ENCODE data around the gene ACADS.

Gene ACADS

DNA sequence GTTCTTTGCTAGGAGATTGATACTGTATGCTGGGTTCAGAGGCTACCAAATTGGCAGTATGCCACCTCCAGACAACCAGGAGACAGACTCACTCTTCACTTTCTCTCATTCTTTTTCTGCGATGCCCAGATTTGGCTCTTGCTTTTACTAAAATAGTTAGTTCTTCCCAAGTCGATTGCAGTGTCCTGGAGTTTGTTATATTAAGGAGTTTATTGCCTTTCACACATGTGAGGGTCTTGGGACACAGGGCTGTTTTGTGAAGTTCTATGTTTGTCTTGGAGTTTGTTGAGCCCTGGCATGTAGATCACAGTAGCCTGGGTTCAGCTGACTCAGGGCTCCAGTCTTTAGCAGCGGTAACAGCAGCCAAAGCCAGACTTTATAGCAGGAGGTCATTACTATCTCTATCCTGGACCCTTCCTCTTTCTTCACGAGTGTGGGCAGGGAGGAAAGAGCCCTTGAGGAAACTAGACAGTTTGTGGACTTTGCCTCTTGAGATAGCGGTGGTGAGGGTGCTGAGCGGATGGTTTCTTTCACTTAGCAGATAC lies 37.0 kb upstream of the ACADS start:
- TF ChIP-seq SNAI2 (CRISPR knock-in tag; IDR thresholded peaks at IDR 0.05) (no peak), GLIS3 (CRISPR knock-in tag; IDR thresholded peaks at IDR 0.05) (no peak), CSDC2 (CRISPR knock-in tag; IDR thresholded peaks at IDR 0.05) (no peak), ESRRG (CRISPR knock-in tag; IDR thresholded peaks at IDR 0.05) (no peak), ZFP3 (CRISPR knock-in tag; IDR thresholded peaks at IDR 0.05) (no peak), ZC3H10 (CRISPR knock-in tag; IDR thresholded peaks at IDR 0.05) (no peak), ZFP30 (CRISPR knock-in tag; IDR thresholded peaks at IDR 0.05) (no peak), TOX (CRISPR knock-in tag; IDR thresholded peaks at IDR 0.05; ENCODE audit: borderline replicate concordance) (no peak), RARB (CRISPR knock-in tag; IDR thresholded peaks at IDR 0.05) (no peak), TCF4 (CRISPR knock-in tag; IDR thresholded peaks at IDR 0.05; ENCODE audit: borderline replicate concordance) (no peak), BACH2 (CRISPR knock-in tag; IDR thresholded peaks at IDR 0.05; ENCODE audit: borderline replicate concordance) (no peak), PPARA (CRISPR knock-in tag; IDR thresholded peaks at IDR 0.05; ENCODE audit: borderline replicate concordance) (no peak), ZNF8 (CRISPR knock-in tag; IDR thresholded peaks at IDR 0.05) (no peak), ARNTL (CRISPR knock-in tag; IDR thresholded peaks at IDR 0.05; ENCODE audit: borderline replicate concordance, low read depth) (no peak), ISL1 (CRISPR knock-in tag; IDR thresholded peaks at IDR 0.05) (no peak), OSR1 (CRISPR knock-in tag; IDR thresholded peaks at IDR 0.05) (no peak), ZNF565 (CRISPR knock-in tag; conservative IDR thresholded peaks at IDR 0.05; ENCODE audit: low read depth) (no peak)
- TF ChIP-seq, protein P1, sequence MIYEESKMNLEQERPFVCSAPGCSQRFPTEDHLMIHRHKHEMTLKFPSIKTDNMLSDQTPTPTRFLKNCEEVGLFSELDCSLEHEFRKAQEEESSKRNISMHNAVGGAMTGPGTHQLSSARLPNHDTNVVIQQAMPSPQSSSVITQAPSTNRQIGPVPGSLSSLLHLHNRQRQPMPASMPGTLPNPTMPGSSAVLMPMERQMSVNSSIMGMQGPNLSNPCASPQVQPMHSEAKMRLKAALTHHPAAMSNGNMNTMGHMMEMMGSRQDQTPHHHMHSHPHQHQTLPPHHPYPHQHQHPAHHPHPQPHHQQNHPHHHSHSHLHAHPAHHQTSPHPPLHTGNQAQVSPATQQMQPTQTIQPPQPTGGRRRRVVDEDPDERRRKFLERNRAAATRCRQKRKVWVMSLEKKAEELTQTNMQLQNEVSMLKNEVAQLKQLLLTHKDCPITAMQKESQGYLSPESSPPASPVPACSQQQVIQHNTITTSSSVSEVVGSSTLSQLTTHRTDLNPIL (CRISPR knock-in tag; IDR thresholded peaks at IDR 0.05; ENCODE audit: low read depth): no peak
- TF ChIP-seq, protein P2, sequence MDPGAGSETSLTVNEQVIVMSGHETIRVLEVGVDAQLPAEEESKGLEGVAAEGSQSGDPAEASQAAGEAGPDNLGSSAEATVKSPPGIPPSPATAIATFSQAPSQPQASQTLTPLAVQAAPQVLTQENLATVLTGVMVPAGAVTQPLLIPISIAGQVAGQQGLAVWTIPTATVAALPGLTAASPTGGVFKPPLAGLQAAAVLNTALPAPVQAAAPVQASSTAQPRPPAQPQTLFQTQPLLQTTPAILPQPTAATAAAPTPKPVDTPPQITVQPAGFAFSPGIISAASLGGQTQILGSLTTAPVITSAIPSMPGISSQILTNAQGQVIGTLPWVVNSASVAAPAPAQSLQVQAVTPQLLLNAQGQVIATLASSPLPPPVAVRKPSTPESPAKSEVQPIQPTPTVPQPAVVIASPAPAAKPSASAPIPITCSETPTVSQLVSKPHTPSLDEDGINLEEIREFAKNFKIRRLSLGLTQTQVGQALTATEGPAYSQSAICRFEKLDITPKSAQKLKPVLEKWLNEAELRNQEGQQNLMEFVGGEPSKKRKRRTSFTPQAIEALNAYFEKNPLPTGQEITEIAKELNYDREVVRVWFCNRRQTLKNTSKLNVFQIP (CRISPR knock-in tag; IDR thresholded peaks at IDR 0.05; ENCODE audit: borderline replicate concordance, low read depth): no peak
- TF ChIP-seq, protein P3, sequence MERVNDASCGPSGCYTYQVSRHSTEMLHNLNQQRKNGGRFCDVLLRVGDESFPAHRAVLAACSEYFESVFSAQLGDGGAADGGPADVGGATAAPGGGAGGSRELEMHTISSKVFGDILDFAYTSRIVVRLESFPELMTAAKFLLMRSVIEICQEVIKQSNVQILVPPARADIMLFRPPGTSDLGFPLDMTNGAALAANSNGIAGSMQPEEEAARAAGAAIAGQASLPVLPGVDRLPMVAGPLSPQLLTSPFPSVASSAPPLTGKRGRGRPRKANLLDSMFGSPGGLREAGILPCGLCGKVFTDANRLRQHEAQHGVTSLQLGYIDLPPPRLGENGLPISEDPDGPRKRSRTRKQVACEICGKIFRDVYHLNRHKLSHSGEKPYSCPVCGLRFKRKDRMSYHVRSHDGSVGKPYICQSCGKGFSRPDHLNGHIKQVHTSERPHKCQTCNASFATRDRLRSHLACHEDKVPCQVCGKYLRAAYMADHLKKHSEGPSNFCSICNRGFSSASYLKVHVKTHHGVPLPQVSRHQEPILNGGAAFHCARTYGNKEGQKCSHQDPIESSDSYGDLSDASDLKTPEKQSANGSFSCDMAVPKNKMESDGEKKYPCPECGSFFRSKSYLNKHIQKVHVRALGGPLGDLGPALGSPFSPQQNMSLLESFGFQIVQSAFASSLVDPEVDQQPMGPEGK (CRISPR knock-in tag; IDR thresholded peaks at IDR 0.05; ENCODE audit: borderline replicate concordance): no peak
- no peak for ATAC-seq

DNA sequence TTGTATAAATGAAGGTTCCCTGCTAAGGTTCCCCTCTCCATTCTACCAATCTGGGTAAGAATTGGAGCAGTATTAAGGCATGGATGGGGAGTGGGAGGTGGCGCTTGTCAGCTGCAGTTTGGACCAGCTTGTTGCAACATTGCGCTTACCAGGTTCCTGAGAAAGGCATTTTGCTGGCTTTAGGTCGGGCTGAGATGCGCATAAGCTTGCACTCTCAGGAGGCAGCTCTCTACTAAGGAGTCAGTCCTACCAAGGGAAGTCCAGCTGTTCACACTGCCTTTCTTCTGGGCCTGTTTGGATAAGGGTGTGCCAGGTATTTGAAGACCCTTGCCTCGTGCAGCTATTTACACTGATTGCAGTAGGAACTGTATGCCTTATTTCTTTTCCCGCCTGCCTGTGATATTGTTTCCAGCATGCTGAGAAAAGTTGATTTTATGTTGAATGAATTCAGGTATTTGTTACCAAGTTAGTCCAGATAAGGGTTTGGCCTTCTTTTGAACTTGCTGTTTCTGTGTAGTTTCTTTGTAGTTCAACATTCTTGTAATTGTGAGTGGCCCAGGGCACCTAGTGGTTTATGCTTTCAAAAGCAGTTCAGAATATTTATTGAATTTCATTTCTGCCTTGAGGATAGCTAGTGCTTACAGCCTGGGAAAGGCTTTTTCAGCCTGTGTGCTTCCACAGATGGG lies 36.1 kb upstream of the ACADS start:
- TF ChIP-seq, protein P3 (CRISPR knock-in tag; IDR thresholded peaks at IDR 0.05; ENCODE audit: borderline replicate concordance): no peak
- TF ChIP-seq RARB (CRISPR knock-in tag; IDR thresholded peaks at IDR 0.05) (no peak), ESRRG (CRISPR knock-in tag; IDR thresholded peaks at IDR 0.05) (no peak), ZFP30 (CRISPR knock-in tag; IDR thresholded peaks at IDR 0.05) (no peak)
- TF ChIP-seq, protein P4, sequence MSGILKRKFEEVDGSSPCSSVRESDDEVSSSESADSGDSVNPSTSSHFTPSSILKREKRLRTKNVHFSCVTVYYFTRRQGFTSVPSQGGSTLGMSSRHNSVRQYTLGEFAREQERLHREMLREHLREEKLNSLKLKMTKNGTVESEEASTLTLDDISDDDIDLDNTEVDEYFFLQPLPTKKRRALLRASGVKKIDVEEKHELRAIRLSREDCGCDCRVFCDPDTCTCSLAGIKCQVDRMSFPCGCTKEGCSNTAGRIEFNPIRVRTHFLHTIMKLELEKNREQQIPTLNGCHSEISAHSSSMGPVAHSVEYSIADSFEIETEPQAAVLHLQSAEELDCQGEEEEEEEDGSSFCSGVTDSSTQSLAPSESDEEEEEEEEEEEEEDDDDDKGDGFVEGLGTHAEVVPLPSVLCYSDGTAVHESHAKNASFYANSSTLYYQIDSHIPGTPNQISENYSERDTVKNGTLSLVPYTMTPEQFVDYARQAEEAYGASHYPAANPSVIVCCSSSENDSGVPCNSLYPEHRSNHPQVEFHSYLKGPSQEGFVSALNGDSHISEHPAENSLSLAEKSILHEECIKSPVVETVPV (CRISPR knock-in tag; IDR thresholded peaks at IDR 0.05): no peak
- no peak for ATAC-seq

DNA sequence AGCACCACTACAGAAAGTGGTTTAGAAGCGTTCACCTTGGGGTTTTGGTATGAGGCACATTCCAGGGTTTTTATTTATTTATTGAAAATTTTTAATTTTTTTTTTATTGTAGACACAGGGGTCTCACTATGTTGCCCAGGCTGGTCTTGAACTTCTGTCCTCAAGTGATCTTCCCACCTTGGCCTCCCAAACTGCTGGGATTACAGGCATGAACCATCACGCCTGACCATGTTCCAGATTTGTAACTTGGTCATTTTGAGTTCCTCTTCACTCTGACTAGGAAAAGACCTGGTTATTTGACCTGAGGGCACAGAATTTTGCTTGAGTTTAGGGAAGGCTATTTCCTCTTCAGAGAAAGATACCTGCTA lies 35.6 kb upstream of the ACADS start:
- TF ChIP-seq CSDC2 (CRISPR knock-in tag; IDR thresholded peaks at IDR 0.05) (no peak), TCF4 (CRISPR knock-in tag; IDR thresholded peaks at IDR 0.05; ENCODE audit: borderline replicate concordance) (no peak), ZFP30 (CRISPR knock-in tag; IDR thresholded peaks at IDR 0.05) (no peak), ZNF70 (CRISPR knock-in tag; IDR thresholded peaks at IDR 0.05) (no peak), OSR1 (CRISPR knock-in tag; IDR thresholded peaks at IDR 0.05) (no peak), SNAI2 (CRISPR knock-in tag; IDR thresholded peaks at IDR 0.05) (no peak), ESRRG (CRISPR knock-in tag; IDR thresholded peaks at IDR 0.05) (no peak)
- TF ChIP-seq, protein P3 (CRISPR knock-in tag; IDR thresholded peaks at IDR 0.05; ENCODE audit: borderline replicate concordance): no peak
- TF ChIP-seq, protein P4 (CRISPR knock-in tag; IDR thresholded peaks at IDR 0.05): no peak
- ATAC-seq: no peak

Data from SK-N-SH treated with all-trans-retinoic acid at 6 μM for 48 hours (cell line).